IMR-90 (cell line): ENCODE results near the gene KCTD2. TPM values are rescaled to one million over a fixed set of nuclear protein-coding genes. Genes with fewer than 3 reads are reported as not detected.
A peak's percentile ranks its signal among the peaks of the same experiment; 100 is the strongest.

Source experiments
- ATAC-seq: fragments of 200-7000 bp; cut with Tn5 transposase; 2 replicates; pipeline ENCODE4 v1.9.1; 2020; ENCODE audit warnings: low read depth, mild to moderate bottlenecking, moderate library complexity
- BruUV-seq: library from RNA; stranded (reverse); fragments of 400-500 nt; replicated peaks from 2 replicates; lab custom pipeline; 2021; lab: Mats Ljungman, UMichigan
- CTCF ChIA-PET: fragments of 300-600 bp; formaldehyde crosslinking; extraction: SDS; loops from one replicate; lab custom pipeline; 2021; ENCODE audit warnings: antibody characterized with exemption; lab: Yijun Ruan, JAX
- POLR2A ChIA-PET: fragments of 300-600 bp; sonication (Branson Sonifier 250); formaldehyde crosslinking; loops from one replicate; lab custom pipeline; 2022; ENCODE audit warnings: antibody characterized with exemption; ENCODE audit not compliant: unreplicated experiment; lab: Charles Lee
- DNase-seq: peaks from one replicate; pipeline ENCODE4 v3.0.0; 2013
- H2AFZ ChIP-seq: replicated peaks from 2 replicates; pipeline ENCODE3; 2013; ENCODE audit warnings: low read length, mild to moderate bottlenecking; ENCODE audit not compliant: poor library complexity
- H2AK5ac ChIP-seq: 2 replicates; pipeline ENCODE4 v1.6.1; 2013; ENCODE audit warnings: low read depth, low read length, inconsistent platforms
- H2AK9ac ChIP-seq: replicated peaks from 2 replicates; pipeline ENCODE3; 2013; ENCODE audit warnings: mild to moderate bottlenecking, low read depth, low read length, moderate library complexity; ENCODE audit not compliant: poor library complexity
- H2BK120ac ChIP-seq: 2 replicates; pipeline ENCODE4 v1.6.1; 2013; ENCODE audit warnings: low read depth, low read length, inconsistent platforms
- H2BK15ac ChIP-seq: 3 replicates; pipeline ENCODE4 v1.6.1; 2013; ENCODE audit warnings: low read depth, low read length, inconsistent platforms
- H2BK20ac ChIP-seq: 2 replicates; pipeline ENCODE4 v1.6.1; 2013; ENCODE audit warnings: low read depth, mild to moderate bottlenecking, inconsistent platforms, low read length, moderate library complexity
- H2BK5ac ChIP-seq: 2 replicates; pipeline ENCODE4 v1.6.1; 2013; ENCODE audit warnings: mild to moderate bottlenecking, low read depth, low read length, inconsistent platforms; ENCODE audit not compliant: poor library complexity, severe bottlenecking
- H3K14ac ChIP-seq: replicated peaks from 2 replicates; pipeline ENCODE4 v1.6.1; 2013; ENCODE audit warnings: low read depth, low read length, inconsistent platforms
- H3K18ac ChIP-seq: 2 replicates; pipeline ENCODE4 v1.6.1; 2013; ENCODE audit warnings: low read depth, low read length, control low read depth
- H3K23ac ChIP-seq: 2 replicates; pipeline ENCODE4 v1.6.1; 2013; ENCODE audit warnings: low read depth, low read length, inconsistent platforms
- H3K27ac ChIP-seq: 2 replicates; pipeline ENCODE4 v1.5.1; 2013; ENCODE audit warnings: mild to moderate bottlenecking, control low read depth, low read length; ENCODE audit not compliant: insufficient read depth
- H3K27me3 ChIP-seq: 2 replicates; pipeline ENCODE4 v1.6.1; 2013; ENCODE audit warnings: low read length; ENCODE audit not compliant: control insufficient read depth, insufficient read depth
- H3K36me3 ChIP-seq: 2 replicates; pipeline ENCODE4 v1.6.1; 2013; ENCODE audit warnings: low read length, mixed read lengths; ENCODE audit not compliant: control insufficient read depth, insufficient read depth
- H3K4ac ChIP-seq: 2 replicates; pipeline ENCODE4 v1.6.1; 2013; ENCODE audit warnings: low read depth, low read length, inconsistent platforms
- H3K4me1 ChIP-seq: 2 replicates; pipeline ENCODE4 v1.6.1; 2013; ENCODE audit warnings: low read length, mixed read lengths; ENCODE audit not compliant: control insufficient read depth, insufficient read depth
- H3K4me2 ChIP-seq: 2 replicates; pipeline ENCODE4 v1.6.1; 2013; ENCODE audit warnings: low read depth, mild to moderate bottlenecking, control low read depth, low read length, moderate library complexity
- H3K4me3 ChIP-seq: 2 replicates; pipeline ENCODE4 v1.5.1; 2013; ENCODE audit warnings: low read depth, mild to moderate bottlenecking, control low read depth, low read length, moderate library complexity; ENCODE audit not compliant: insufficient read depth
- H3K56ac ChIP-seq: 2 replicates; pipeline ENCODE4 v1.6.1; 2013; ENCODE audit warnings: low read length, inconsistent platforms; ENCODE audit not compliant: insufficient read depth; ENCODE audit errors: extremely low read depth
- H3K79me1 ChIP-seq, 2 experiments: 2 replicates each; pipeline ENCODE4 v1.6.1; 2013; ENCODE audit warnings: low read length in 2 of 2, inconsistent platforms in 1 of 2, low read depth in 1 of 2
- H3K9ac ChIP-seq: 2 replicates; pipeline ENCODE4 v1.6.1; 2013; ENCODE audit warnings: low read depth, low read length, control low read depth
- H3K9me1 ChIP-seq: 2 replicates; pipeline ENCODE4 v1.6.1; 2013; ENCODE audit warnings: low read length, inconsistent platforms; ENCODE audit not compliant: insufficient read depth
- H3K9me3 ChIP-seq: 2 replicates; pipeline ENCODE4 v1.6.1; 2013; ENCODE audit warnings: low read length; ENCODE audit not compliant: control insufficient read depth, insufficient read depth
- H4K20me1 ChIP-seq: 2 replicates; pipeline ENCODE4 v1.6.1; 2013; ENCODE audit warnings: low read length, inconsistent platforms; ENCODE audit not compliant: insufficient read depth
- H4K5ac ChIP-seq: 2 replicates; pipeline ENCODE4 v1.6.1; 2013; ENCODE audit warnings: mild to moderate bottlenecking, low read depth, low read length, control low read depth
- H4K8ac ChIP-seq, 2 experiments: 2 replicates each; pipeline ENCODE4 v1.6.1; 2013; ENCODE audit warnings: low read depth in 2 of 2, low read length in 2 of 2, control low read depth in 1 of 2, inconsistent platforms in 1 of 2
- H4K91ac ChIP-seq: 2 replicates; pipeline ENCODE4 v1.6.1; 2013; ENCODE audit warnings: low read depth, low read length, inconsistent platforms; ENCODE audit not compliant: insufficient read depth
- MAFK ChIP-seq: IDR thresholded peaks from 2 replicates; pipeline ENCODE4 v1.6.1; 2012; ENCODE audit warnings: low read depth, low read length, improper control_type of control experiment
- MAZ ChIP-seq: IDR thresholded peaks from 2 replicates; pipeline ENCODE4 v1.6.1; 2012; ENCODE audit warnings: low read depth, mild to moderate bottlenecking, low read length, improper control_type of control experiment, moderate library complexity, borderline replicate concordance
- NFE2L2 ChIP-seq: fragments of 150-350 bp; IDR thresholded peaks from 2 replicates; pipeline ENCODE4 v1.6.1; 2016; ENCODE audit warnings: low read depth, mild to moderate bottlenecking, low read length
- POLR2A ChIP-seq: IDR thresholded peaks from 2 replicates; pipeline ENCODE4 v1.6.1; 2012; ENCODE audit warnings: mild to moderate bottlenecking, low read depth, low read length
- RAD21 ChIP-seq: IDR thresholded peaks from 2 replicates; pipeline ENCODE4 v1.6.1; 2012; ENCODE audit warnings: low read length, improper control_type of control experiment
- WGBS, 2 experiments: methylation state at CpG; one replicate each; pipeline versions ENCODE4 v1.1.5 to v1.1.7; 2013; ENCODE audit warnings: missing lambda C conversion rate in 2 of 2; ENCODE audit not compliant: insufficient read length in 1 of 2; ENCODE audit errors: extremely low coverage in 2 of 2; 5-methylcytosine and 5-hydroxymethylcytosine counted together
- dilution Hi-C: fragments of 300-500 bp; cut with HindIII; formaldehyde crosslinking; loops from one replicate; pipeline ENCODE4 v1.14.3; 2018; ENCODE audit warnings: low sequenced_read_pairs; ENCODE audit not compliant: unreplicated experiment
- in situ Hi-C: fragments of 300-500 bp; cut with MboI; formaldehyde crosslinking; loops from 3 replicates; pipeline ENCODE4 v1.14.3; 2019; ENCODE audit warnings: low sequenced_read_pairs, inconsistent platforms, mixed read lengths
- intact Hi-C: fragments of 100-400 bp; cut with micrococcal nuclease; formaldehyde crosslinking; loops from 2 replicates; pipeline ENCODE4 v1.10.0; 2022
- polyA plus RNA-seq, 3 experiments: library from polyadenylated mRNA; depleted of rRNA; stranded (reverse); fragments of >200 nt; gene quantifications; 2 replicates each; pipeline ENCODE4 v1.2.3, GENCODE V29; 2012; ENCODE audit warnings: low replicate concordance in 1 of 3
- total RNA-seq: library from RNA; depleted of rRNA; stranded (reverse); fragments of >200 nt; gene quantifications from 2 replicates; pipeline ENCODE4 v1.2.3, GENCODE V29; 2012

The KCTD2 gene
- total and polyA plus RNA-seq, 2 of the 4 experiments (the other 2 are of a cell fraction) = 9.1 to 18.4 TPM

- intact Hi-C loops = loop anchor here (5.0 kb wide), 1 partner anchor 34 kb away; the partner anchor contains the start of gene ARMC7
- H2BK5ac ChIP-seq = no peak overlapping the region
- no peaks in the 10 kb centered on the region for H3K27me3 ChIP-seq
- CTCF ChIA-PET = interaction anchor here (0.6 to 1.1 kb wide), 3 partner anchors 12 to 40 kb away, joined by 3 to 8 read pairs (median 4); no protein-coding TSS in a partner anchor
- no peak overlapping the region for H2BK20ac ChIP-seq
- DNase-seq (no peak), ATAC-seq (no peak)
- BruUV-seq = no TSS peak
- no peak overlapping the region for H3K18ac ChIP-seq
- H3K56ac ChIP-seq = no peak overlapping the region
- no peak overlapping the region for H4K91ac ChIP-seq
- in situ Hi-C loops = loop anchor here (25.0 kb wide), 1 partner anchor 339 kb away; the partner anchor contains the start of gene GRB2
- no peak overlapping the region for H2BK120ac ChIP-seq
- H3K27ac ChIP-seq = no peak overlapping the region
- no peak overlapping the region for H4K5ac ChIP-seq
- H3K4ac ChIP-seq = no peak overlapping the region
- H4K8ac ChIP-seq = no peak overlapping the region
- H2AK5ac ChIP-seq = no peak overlapping the region
- no peak overlapping the region for H3K4me2 ChIP-seq
- H3K36me3 ChIP-seq = no peaks in the 10 kb centered on the region
- peaks cover 7% of the 10 kb centered on the region for H3K9me1 ChIP-seq
- no peak overlapping the region for H2AFZ ChIP-seq
- H4K20me1 ChIP-seq = no peaks in the 10 kb centered on the region
- no peak overlapping the region for H3K23ac ChIP-seq
- POLR2A ChIA-PET = no interaction called here
- H2BK15ac ChIP-seq = no peak overlapping the region
- H3K4me1 ChIP-seq = peaks cover 11% of the 10 kb centered on the region
- H3K9ac ChIP-seq = no peak overlapping the region
- H3K9me3 ChIP-seq = no peaks in the 10 kb centered on the region
- dilution Hi-C loops = no loop called here
- H3K79me1 ChIP-seq = no peaks in the 10 kb centered on the region
- WGBS, 2 experiments = 96% methylated on average over 4 of the region's 5 CpGs; no CpG with 5 or more reads in 1 of the 2 experiments
- H3K4me3 ChIP-seq = no peak overlapping the region
- H2AK9ac ChIP-seq = peak overlapping the region; percentile 15
- H3K14ac ChIP-seq = no peak overlapping the region
- TF ChIP-seq NFE2L2 = no peak
- TF ChIP-seq RAD21 = no peak
- TF ChIP-seq MAZ = no peak
- no peak for TF ChIP-seq POLR2A
- TF ChIP-seq MAFK = no peak
Measured at GRCh38 chr17:75073618-75074047, 26.6 kb downstream of the KCTD2 start.
